ENCODE data around the gene CUEDC2. TPM values are rescaled to one million over a fixed set of nuclear protein-coding genes. Genes with fewer than 3 reads are reported as not detected.

CUEDC2 gene
- total RNA-seq, 1 experiment from 2014 or later, result 38.1 TPM

- H3K4me3 Mint-ChIP-seq (ENCODE audit: low read depth, unreplicated experiment), result no peak overlapping the region
- DNase-seq, result no peak
- TF ChIP-seq CTCF (IDR thresholded peaks at IDR 0.05; ENCODE audit: unreplicated experiment), result no peak
- CTCF ChIA-PET, result interaction anchor here (0.7 kb wide), 1 partner anchor 48 kb away, joined by 6 read pairs; no protein-coding TSS in a partner anchor
- H3K36me3 Mint-ChIP-seq (ENCODE audit: insufficient read depth, unreplicated experiment), result peaks cover 37% of the 10 kb centered on the region
- no peaks in the 10 kb centered on the region for H3K9me3 Mint-ChIP-seq (ENCODE audit: low read depth, unreplicated experiment)
- no peaks in the 10 kb centered on the region for H3K27me3 Mint-ChIP-seq (ENCODE audit: unreplicated experiment)
- BruUV-seq (replicated peaks), result no TSS peak
- H3K4me1 Mint-ChIP-seq (ENCODE audit: low read depth, unreplicated experiment), result no peaks in the 10 kb centered on the region
- H3K27ac Mint-ChIP-seq (ENCODE audit: unreplicated experiment), result no peak overlapping the region
- intact Hi-C loops (cut with micrococcal nuclease; ENCODE audit: unreplicated experiment), result no loop called here
These were observed 50.4 kb downstream of the CUEDC2 start for GRCh38 chr10:102381983-102382382.

- intact Hi-C loops (cut with micrococcal nuclease; ENCODE audit: unreplicated experiment), result no loop called here
- Mint-ChIP-seq H3K9me3 (ENCODE audit: low read depth, unreplicated experiment) (no peaks in the 10 kb centered on the region), H3K27ac (ENCODE audit: unreplicated experiment) (no peak overlapping the region), H3K36me3 (ENCODE audit: insufficient read depth, unreplicated experiment) (peaks cover 42% of the 10 kb centered on the region), H3K4me3 (ENCODE audit: low read depth, unreplicated experiment) (no peak overlapping the region), H3K4me1 (ENCODE audit: low read depth, unreplicated experiment) (no peaks in the 10 kb centered on the region), H3K27me3 (ENCODE audit: unreplicated experiment) (no peaks in the 10 kb centered on the region)
- BruUV-seq (replicated peaks), result no TSS peak
- DNase-seq, result no peak
- CTCF ChIA-PET, result interaction anchor here (0.6 kb wide), 1 partner anchor 155 kb away, joined by 4 read pairs; no protein-coding TSS in a partner anchor
- TF ChIP-seq CTCF (IDR thresholded peaks at IDR 0.05; ENCODE audit: unreplicated experiment), result no peak
These were observed 53.0 kb downstream of the CUEDC2 start for GRCh38 chr10:102379383-102379782.

DNA sequence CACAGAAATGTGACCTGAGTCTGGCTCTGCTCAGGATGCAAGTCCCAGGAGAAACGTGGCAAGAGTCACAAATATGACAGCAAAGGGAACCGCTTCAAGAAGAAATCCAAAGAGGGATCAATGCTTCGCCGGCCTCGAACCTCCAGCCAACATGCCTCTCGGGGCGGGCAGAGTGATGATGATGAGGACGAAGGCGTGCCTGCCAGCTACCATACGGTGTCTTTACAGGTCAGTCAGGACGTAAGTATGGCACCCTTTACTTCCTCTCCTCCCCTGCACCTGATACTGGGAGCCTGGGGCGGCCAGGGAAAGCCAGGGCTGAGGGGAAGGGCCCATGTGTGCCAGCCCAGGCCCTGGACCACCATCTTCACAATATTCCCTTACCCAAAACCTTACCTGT is 55.5 kb downstream of the CUEDC2 start:
- H3K27ac Mint-ChIP-seq (ENCODE audit: unreplicated experiment), result no peak overlapping the region
- H3K36me3 Mint-ChIP-seq (ENCODE audit: insufficient read depth, unreplicated experiment), result peaks cover 48% of the 10 kb centered on the region
- no peak for TF ChIP-seq CTCF (IDR thresholded peaks at IDR 0.05; ENCODE audit: unreplicated experiment)
- H3K27me3 Mint-ChIP-seq (ENCODE audit: unreplicated experiment), result no peaks in the 10 kb centered on the region
- no peak for DNase-seq
- H3K4me1 Mint-ChIP-seq (ENCODE audit: low read depth, unreplicated experiment), result no peaks in the 10 kb centered on the region
- CTCF ChIA-PET, result no interaction called here
- BruUV-seq (replicated peaks), result no TSS peak
- H3K4me3 Mint-ChIP-seq (ENCODE audit: low read depth, unreplicated experiment), result no peak overlapping the region
- intact Hi-C loops (cut with micrococcal nuclease; ENCODE audit: unreplicated experiment), result no loop called here
- no peaks in the 10 kb centered on the region for H3K9me3 Mint-ChIP-seq (ENCODE audit: low read depth, unreplicated experiment)

DNA sequence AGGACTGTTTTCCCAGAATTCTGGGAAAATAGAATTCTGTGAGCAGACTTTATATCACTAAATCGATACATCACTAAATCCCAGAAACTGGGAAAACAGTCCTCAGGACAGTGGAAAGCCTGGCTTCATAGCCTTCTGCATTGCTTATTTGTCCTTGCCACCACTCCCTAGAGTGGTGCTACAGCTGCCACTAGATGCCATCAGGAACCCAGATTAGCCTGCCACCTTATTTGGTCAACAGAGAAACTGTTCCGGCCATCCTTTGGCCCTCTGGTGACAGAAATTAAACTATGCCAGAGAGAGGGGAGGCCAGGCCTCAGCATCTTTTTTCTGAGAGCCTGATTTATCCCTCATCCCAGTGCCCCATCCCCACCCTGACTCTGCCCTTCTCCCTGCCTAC is 56.5 kb downstream of the CUEDC2 start:
- no peak for TF ChIP-seq CTCF (IDR thresholded peaks at IDR 0.05; ENCODE audit: unreplicated experiment)
- peaks cover 38% of the 10 kb centered on the region for H3K36me3 Mint-ChIP-seq (ENCODE audit: insufficient read depth, unreplicated experiment)
- no peak overlapping the region for H3K4me3 Mint-ChIP-seq (ENCODE audit: low read depth, unreplicated experiment)
- no peak overlapping the region for H3K27ac Mint-ChIP-seq (ENCODE audit: unreplicated experiment)
- BruUV-seq (replicated peaks), result no TSS peak
- H3K27me3 Mint-ChIP-seq (ENCODE audit: unreplicated experiment), result no peaks in the 10 kb centered on the region
- intact Hi-C loops (cut with micrococcal nuclease; ENCODE audit: unreplicated experiment), result no loop called here
- H3K4me1 Mint-ChIP-seq (ENCODE audit: low read depth, unreplicated experiment), result no peaks in the 10 kb centered on the region
- H3K9me3 Mint-ChIP-seq (ENCODE audit: low read depth, unreplicated experiment), result no peaks in the 10 kb centered on the region
- CTCF ChIA-PET, result interaction anchor here (0.5 kb wide), 1 partner anchor 69 kb away, joined by 5 read pairs; no protein-coding TSS in a partner anchor
- DNase-seq, result no peak

All from Calu3 (cell line).